Sigmoid colon (tissue), 4 donors: ENCODE measurements around the gene PARVG.

Source experiments
- CTCF ChIP-seq, 4 experiments: fragments of 450-650 bp in 3 of 4; fragments of 200-600 bp in 1 of 4; IDR thresholded peaks; one replicate each; pipeline ENCODE4 v1.5.1; 2016 to 2019; ENCODE audit warnings: antibody characterized with exemption in 4 of 4, mild to moderate bottlenecking in 3 of 4, moderate library complexity in 2 of 4
- EP300 ChIP-seq, 4 donors: sonication (generic); formaldehyde crosslinking; IDR thresholded peaks; one replicate each; pipeline ENCODE4 v1.6.1; 2017; ENCODE audit warnings: antibody characterized with exemption in 4 of 4
- POLR2A ChIP-seq, 2 donors: fragments of 450-650 bp; IDR thresholded peaks; one replicate each; pipeline ENCODE4 v1.6.1; 2016; ENCODE audit warnings: antibody characterized with exemption in 2 of 2, mild to moderate bottlenecking in 2 of 2, moderate library complexity in 2 of 2
- POLR2AphosphoS5 ChIP-seq, 4 donors: sonication (generic); formaldehyde crosslinking; IDR thresholded peaks; one replicate each; pipeline ENCODE4 v1.6.1; 2017; ENCODE audit warnings: antibody characterized with exemption in 4 of 4

- no peak for TF ChIP-seq CTCF (IDR thresholded peaks at IDR 0.05)
- no peak for TF ChIP-seq POLR2A (IDR thresholded peaks at IDR 0.05)
- TF ChIP-seq POLR2AphosphoS5 (IDR thresholded peaks at IDR 0.05): no peak
- no peak for TF ChIP-seq EP300 (IDR thresholded peaks at IDR 0.05)
These were observed 67.5 kb downstream of the PARVG start for GRCh38 chr22:44247923-44248892.
